SKM-1 (cell line): ENCODE data around the gene KLF18.
"Not testable (repeated sequence)": the region's sequence is repeated elsewhere in the genome, so short reads cannot be mapped to it uniquely, and the experiment has no call there.

Source experiments
- DNase-seq: peaks from one replicate; lab custom pipeline; 2025; ENCODE audit not compliant: unreplicated experiment; lab: John Stamatoyannopoulos, UW

KLF18 gene

GRCh38 chr1:44141531-44141930 is at the start of gene KLF18:
Gene KLF18, minus strand, starts transcription at chr1:44141631. Its CDS starts 0 bp downstream, at chr1:44141631.
- no peak for DNase-seq

DNA sequence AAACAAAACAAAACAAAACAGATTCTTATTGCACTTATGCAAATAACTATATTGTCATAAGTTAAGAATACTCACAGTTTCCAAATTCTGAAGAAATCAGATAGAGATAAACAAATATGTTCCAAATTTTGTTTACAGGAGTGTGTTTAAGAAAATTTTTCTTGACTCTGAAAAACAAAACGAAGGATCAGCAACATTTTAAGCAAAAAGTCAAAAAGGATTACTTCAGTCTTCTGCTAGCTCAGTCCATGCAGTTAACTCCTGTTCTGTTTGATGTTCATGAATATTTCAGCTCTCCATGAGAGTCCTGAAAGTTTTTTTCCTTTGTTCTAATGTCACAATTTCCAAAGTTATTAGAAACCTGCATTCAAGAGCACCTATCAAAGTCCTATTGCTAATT is 33.2 kb upstream of the KLF18 start:
- no peak for DNase-seq

DNA sequence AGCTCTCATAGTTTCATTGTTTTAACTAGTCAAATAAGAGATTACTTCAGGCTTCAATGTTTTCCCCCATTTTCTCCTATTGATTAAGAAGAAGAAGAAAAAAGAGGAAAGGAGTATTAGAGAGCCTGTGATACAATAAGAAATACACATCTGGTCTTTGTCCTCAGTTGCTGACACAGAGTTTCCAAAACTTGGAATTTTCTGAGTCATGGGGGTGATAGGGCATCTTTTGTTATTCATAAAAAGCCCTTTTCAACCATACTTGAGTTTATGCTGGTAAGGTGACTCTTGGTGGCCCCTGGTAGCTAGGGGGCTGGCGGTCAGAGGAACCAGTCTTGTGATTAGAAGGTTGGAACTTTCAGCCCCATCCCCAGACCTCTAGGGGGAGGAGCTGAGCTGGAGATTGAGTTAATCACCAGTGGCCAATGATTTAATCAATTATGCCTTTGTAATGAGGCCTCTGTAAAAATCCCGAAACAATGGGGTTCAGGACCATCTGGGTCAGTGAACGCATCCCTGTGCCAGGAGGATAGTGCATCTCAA is 28.9 kb upstream of the KLF18 start:
- no peak for DNase-seq

GRCh38 chr1:44168520-44169098 is 27.2 kb upstream of the KLF18 start:
- no peak for DNase-seq

- DNase-seq, result no peak
Measured at GRCh38 chr1:44161546-44161945, 20.1 kb upstream of the KLF18 start.

DNA sequence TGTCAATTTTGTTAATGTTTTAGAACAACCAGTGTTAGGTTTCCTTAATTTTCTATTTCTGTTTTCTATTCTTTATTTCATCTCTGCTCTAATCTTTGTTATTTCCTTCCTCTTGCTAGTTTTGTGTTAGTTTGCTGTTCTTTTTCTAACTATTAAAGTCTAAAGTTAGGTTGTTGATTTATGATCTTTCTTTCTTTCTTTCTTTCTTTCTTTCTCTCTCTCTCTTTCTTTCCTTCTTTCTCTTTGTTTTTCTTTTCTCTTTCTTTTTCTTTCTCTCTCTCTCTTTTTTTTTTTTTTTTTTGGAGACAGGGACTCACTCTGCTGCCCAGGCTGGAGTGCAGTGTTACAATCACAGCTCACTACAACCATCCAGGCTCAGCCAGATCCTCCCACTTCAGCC is 17.4 kb upstream of the KLF18 start:
- DNase-seq, result no peak

DNA sequence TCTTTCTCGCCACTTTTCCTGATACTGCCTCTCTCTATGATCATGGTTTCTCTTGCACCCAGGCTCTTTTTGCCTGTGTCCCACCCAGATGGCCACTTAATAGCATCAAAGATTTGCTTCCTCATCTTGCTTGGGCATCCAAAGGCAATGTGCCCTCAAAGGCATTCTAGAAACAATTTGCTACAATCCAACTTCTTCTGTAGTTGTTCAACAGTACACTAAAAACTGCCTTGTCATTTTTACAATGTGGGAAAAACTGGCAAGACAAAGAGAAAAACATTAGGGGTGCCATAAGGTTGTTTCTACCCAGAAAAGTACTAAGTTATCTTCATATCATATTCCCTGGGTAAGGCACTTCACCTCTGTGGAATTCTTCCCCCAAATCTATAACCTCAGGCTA is 16.5 kb upstream of the KLF18 start:
- DNase-seq, result no peak

- DNase-seq, result no peak
Measured at GRCh38 chr1:44154049-44154448, 12.6 kb upstream of the KLF18 start.

DNA sequence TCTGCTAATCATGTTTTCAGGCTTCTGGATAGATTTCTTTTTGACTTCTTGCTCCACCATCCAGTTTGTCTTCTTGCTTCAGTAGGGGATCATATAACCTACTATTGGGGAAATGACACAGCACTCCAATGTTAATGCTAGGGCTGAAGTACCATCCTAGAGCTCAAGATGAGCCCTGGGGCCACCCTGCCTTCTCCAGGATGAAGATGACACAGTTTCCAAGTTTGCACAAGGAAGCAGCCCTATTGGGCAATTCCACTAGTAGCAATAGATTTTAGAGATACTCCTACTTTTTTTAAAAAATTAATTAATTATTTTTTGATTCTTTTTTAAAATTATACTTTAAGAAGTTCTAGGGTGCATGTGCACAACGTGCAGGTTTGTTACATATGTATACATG is 11.3 kb upstream of the KLF18 start:
- no peak for DNase-seq

DNA sequence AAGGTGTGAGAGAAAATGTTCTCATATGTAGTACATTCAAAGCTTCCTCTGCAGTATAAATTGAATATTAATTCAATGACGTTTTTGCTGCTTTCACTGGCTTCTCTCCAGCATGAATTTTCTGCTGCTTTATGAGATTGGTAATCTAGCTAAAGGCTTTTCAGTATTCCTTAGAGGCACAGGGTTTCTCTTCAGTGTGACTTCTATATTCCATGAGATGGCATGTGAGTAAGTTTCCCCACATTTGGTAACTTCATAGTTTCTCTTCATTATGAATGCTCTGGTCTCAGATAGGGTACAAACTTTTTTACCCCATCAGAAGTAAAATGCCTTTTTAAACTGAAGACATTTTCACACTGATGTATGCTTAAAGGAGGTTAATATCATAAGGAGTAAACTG is 10.4 kb upstream of the KLF18 start:
- DNase-seq, result no peak

DNA sequence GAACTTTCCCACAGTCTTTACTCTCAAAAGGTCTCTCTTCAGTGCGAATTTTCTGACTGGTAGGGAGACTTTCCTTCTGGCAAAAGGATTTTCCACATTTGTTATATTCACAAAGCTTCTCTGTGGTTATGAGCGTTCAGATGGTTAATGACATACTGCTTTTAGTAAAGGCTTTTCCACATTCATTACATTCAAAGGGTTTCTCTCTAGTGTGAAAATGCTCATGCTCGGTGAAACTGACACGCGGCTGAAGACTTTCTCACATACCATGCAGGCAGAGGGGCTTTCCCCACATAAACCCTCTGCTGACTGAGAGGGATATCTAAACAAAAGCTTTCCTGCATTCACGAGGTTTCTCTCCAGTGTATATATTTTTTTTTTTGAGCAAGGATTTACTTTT is 9.9 kb upstream of the KLF18 start:
- no peak for DNase-seq

DNA sequence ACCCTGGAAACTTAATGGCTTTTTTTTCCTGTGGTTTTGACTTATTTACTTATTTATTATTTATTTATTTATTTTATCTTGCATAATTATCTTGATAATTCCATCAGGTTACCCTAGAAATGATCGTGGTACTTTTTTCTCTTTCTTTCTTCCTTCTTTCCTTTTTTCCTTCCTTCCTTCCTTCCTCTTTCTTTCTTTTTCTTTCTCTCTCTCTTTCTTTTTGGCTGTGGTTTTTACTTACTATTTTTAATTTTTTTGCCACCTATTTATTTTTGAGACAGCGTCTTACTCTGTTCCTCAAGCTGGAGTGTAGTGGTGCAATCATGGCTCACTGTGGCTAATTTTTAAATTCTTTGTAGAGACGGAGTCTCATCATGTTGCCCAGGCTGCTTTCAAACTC is 6.2 kb upstream of the KLF18 start:
- no peak for DNase-seq

DNA sequence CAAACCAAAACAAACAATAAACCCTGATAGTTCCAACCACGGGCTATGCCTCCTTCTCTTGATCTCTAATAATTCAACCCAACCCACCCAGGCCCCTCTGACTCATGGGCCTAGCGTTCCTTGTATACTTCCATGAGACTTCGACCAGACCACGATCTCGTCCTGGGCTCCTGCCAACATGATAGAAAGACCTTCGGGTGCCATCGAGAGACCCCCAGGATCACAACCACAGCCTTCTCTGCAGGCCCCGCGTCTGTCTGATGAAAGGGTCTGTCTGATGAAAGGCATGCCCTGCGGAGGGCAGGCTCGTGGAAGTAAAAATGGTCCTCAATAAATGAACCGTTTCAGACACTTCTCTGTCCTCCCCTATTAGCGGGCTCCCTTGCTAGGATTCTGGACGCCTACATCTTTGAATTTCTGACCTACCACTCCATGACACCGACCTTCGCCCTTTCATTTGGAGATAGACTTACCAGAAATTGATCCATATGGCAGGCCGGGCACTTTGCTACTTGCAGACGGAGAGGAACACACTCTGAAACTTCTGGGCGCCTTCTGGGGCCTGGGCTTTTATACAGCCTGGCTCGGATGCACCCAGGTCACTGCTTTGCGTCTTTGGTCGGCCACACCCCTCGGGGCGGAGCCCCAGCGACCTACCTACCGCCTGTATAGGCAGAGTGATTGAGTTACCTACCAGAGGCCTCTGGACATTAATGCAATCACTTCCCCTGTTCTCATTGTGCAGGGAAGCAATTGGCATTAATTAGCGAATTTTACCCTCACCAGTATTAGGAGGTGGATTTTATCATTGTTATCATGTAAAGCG is 5.3 kb upstream of the KLF18 start:
- DNase-seq, result no peak

DNA sequence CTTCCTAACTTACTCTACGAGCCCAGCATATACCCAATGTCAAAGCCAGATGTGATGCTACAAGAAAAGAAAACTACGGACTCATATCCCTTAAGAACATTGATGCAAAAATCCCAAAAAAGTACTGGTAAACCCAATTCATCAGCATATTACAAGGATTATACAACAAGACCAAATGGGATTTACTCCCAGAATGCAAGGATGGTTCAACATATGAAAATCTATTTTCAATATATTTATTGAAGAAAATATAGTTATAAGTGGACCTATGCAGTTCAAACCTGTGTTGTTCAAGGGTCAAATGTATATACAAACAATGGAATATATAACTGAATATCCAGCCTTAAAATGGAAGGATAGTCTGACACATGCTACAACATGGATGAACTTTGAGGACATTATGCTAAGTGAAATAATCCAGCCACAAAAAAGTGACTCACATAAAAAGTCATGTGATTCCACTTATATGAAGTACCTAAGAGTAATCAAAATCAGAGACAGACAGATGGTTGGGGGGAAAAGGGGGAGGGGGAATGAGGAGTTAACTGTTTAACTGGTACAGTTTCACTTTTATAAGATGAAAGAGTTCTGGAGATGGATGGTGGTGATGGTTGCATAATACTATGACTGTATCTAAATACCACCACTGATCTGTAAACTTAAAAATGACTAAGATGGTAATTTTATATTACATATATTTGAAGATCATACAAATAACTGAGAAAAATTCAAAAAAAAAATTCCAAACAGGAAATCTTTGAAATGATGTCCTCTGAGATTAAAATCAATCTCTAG is 3.7 kb upstream of the KLF18 start:
- no peak for DNase-seq

DNA sequence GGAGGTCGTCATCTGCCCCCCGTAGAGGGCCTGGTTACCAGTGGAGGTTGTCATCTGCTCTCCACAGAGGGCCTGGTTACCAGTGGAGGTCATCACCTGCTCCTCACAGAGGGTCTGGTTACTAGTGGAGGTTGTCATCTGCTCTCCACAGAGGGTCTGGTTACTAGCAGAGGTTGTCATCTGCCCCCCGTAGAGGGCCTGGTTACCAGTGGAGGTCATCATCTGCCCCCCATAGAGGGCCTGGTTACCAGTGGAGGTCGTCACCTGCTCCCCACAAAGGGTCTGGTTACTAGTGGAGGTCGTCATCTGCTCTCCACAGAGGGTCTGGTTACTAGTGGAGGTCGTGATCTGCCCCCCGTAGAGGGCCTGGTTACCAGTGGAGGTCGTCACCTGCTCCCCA is 1.9 kb downstream of the KLF18 start:
- DNase-seq, result not testable (repeated sequence)

GRCh38 chr1:44138239-44138638 is 3.2 kb downstream of the KLF18 start:
- no peak for DNase-seq

- DNase-seq, result no peak
Measured at GRCh38 chr1:44135886-44136285, 5.5 kb downstream of the KLF18 start.

- no peak for DNase-seq
Measured at GRCh38 chr1:44134071-44134920, 7.1 kb downstream of the KLF18 start.

DNA sequence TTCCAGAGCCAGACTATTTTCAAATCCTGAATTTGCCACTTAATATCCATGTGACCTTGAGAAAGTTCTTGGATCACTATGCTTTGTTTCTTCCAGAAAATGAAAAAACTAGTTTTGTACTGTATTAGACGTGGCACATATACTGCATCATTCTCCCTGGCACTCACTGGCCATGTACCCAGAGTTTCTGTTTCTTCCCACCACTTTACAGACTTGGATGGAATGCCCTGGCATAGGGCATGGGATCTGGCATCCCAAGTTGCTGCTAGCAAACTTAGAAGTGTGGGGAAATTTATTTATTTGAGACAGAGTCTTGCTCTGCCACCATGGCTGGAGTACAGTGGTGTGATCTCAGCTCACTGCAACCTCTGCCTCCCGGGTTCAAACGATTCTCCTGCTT is 10.0 kb downstream of the KLF18 start:
- no peak for DNase-seq

- no peak for DNase-seq
Measured at GRCh38 chr1:44129616-44130500, 11.6 kb downstream of the KLF18 start.
